Measurements from ENCODE around the gene NAV3.

NAV3 gene

GRCh38 chr12:78081590-78082314 lies 251.1 kb downstream of the NAV3 start:
- no peaks in the 10 kb centered on the region for H3K9me3 ChIP-seq (ENCODE audit: insufficient read depth, low read depth, low read length)
- no peaks in the 10 kb centered on the region for H3K79me2 ChIP-seq (ENCODE audit: insufficient read depth, low read length)
- H3K36me3 ChIP-seq (ENCODE audit: insufficient read depth, low read length), result no peaks in the 10 kb centered on the region
- no peak overlapping the region for H2AFZ ChIP-seq (ENCODE audit: low read length)
- no peak overlapping the region for H3K9ac ChIP-seq (ENCODE audit: low read depth, low read length, poor library complexity, severe bottlenecking)
- H3K4me3 ChIP-seq (ENCODE audit: low read length, poor library complexity, severe bottlenecking), result no peak overlapping the region
- TF ChIP-seq EZH2phosphoT487 (IDR thresholded peaks at IDR 0.05; ENCODE audit: borderline replicate concordance) (no peak), CTCF (conservative IDR thresholded peaks at IDR 0.05; ENCODE audit: low read length) (no peak)
- no peaks in the 10 kb centered on the region for H3K9me2 ChIP-seq (replicated peaks; ENCODE audit: low read depth, low read length)
- no peaks in the 10 kb centered on the region for H4K20me1 ChIP-seq (ENCODE audit: insufficient read depth, low read length, poor library complexity, severe bottlenecking)
- H3F3A ChIP-seq (ENCODE audit: low read depth), result no peaks in the 10 kb centered on the region
- H3K4me2 ChIP-seq (ENCODE audit: low read depth, low read length, poor library complexity, severe bottlenecking), result no peak overlapping the region
- no peaks in the 10 kb centered on the region for H3K4me1 ChIP-seq (ENCODE audit: insufficient read depth, low read length, poor library complexity, severe bottlenecking)
- H3K27me3 ChIP-seq (ENCODE audit: insufficient read depth, low read length, poor library complexity, severe bottlenecking), result no peaks in the 10 kb centered on the region

- Histone ChIP-seq H3K36me3 (ENCODE audit: insufficient read depth, low read length) (no peaks in the 10 kb centered on the region), H3K9me2 (replicated peaks; ENCODE audit: low read depth, low read length) (no peaks in the 10 kb centered on the region), H3K9ac (ENCODE audit: low read depth, low read length, poor library complexity, severe bottlenecking) (no peak overlapping the region), H2AFZ (ENCODE audit: low read length) (no peak overlapping the region), H3K4me3 (ENCODE audit: low read length, poor library complexity, severe bottlenecking) (no peak overlapping the region), H3K4me2 (ENCODE audit: low read depth, low read length, poor library complexity, severe bottlenecking) (no peak overlapping the region), H3K27me3 (ENCODE audit: insufficient read depth, low read length, poor library complexity, severe bottlenecking) (no peaks in the 10 kb centered on the region), H3K4me1 (ENCODE audit: insufficient read depth, low read length, poor library complexity, severe bottlenecking) (no peaks in the 10 kb centered on the region), H3K79me2 (ENCODE audit: insufficient read depth, low read length) (no peaks in the 10 kb centered on the region), H3K9me3 (ENCODE audit: insufficient read depth, low read depth, low read length) (no peaks in the 10 kb centered on the region), H3F3A (ENCODE audit: low read depth) (no peaks in the 10 kb centered on the region), H4K20me1 (ENCODE audit: insufficient read depth, low read length, poor library complexity, severe bottlenecking) (no peaks in the 10 kb centered on the region)
- TF ChIP-seq EZH2phosphoT487 (IDR thresholded peaks at IDR 0.05; ENCODE audit: borderline replicate concordance) (no peak), CTCF (conservative IDR thresholded peaks at IDR 0.05; ENCODE audit: low read length) (no peak)
Observed at GRCh38 chr12:78085542-78086182, 255.0 kb downstream of the NAV3 start.

- Histone ChIP-seq H3K27me3 (ENCODE audit: insufficient read depth, low read length, poor library complexity, severe bottlenecking) (no peaks in the 10 kb centered on the region), H2AFZ (ENCODE audit: low read length) (no peak overlapping the region), H3F3A (ENCODE audit: low read depth) (no peaks in the 10 kb centered on the region), H3K36me3 (ENCODE audit: insufficient read depth, low read length) (no peaks in the 10 kb centered on the region), H4K20me1 (ENCODE audit: insufficient read depth, low read length, poor library complexity, severe bottlenecking) (no peaks in the 10 kb centered on the region), H3K4me3 (ENCODE audit: low read length, poor library complexity, severe bottlenecking) (no peak overlapping the region), H3K4me1 (ENCODE audit: insufficient read depth, low read length, poor library complexity, severe bottlenecking) (no peaks in the 10 kb centered on the region), H3K9ac (ENCODE audit: low read depth, low read length, poor library complexity, severe bottlenecking) (no peak overlapping the region), H3K79me2 (ENCODE audit: insufficient read depth, low read length) (no peaks in the 10 kb centered on the region), H3K9me3 (ENCODE audit: insufficient read depth, low read depth, low read length) (no peaks in the 10 kb centered on the region), H3K9me2 (replicated peaks; ENCODE audit: low read depth, low read length) (no peaks in the 10 kb centered on the region), H3K4me2 (ENCODE audit: low read depth, low read length, poor library complexity, severe bottlenecking) (no peak overlapping the region)
- TF ChIP-seq CTCF (conservative IDR thresholded peaks at IDR 0.05; ENCODE audit: low read length), result 0 out of 2 replicates have a peak, but pooled peaks have one; percentile 7
- no peak for TF ChIP-seq EZH2phosphoT487 (IDR thresholded peaks at IDR 0.05; ENCODE audit: borderline replicate concordance)
Observed at GRCh38 chr12:78086553-78087362, 256.1 kb downstream of the NAV3 start.
